Activated CD4-positive, alpha-beta T cell treated with anti-CD3 and anti-CD28 coated beads, Interleukin-2, amount 50 U/mL, for 48 hours (primary cell): ENCODE data around the gene FAM53B.
A peak's percentile ranks its signal among the peaks of the same experiment; 100 is the strongest.

Experiments used
- DNase-seq, 2 experiments: peaks; one replicate each; pipeline ENCODE4 v3.0.0-alpha.2; 2020

The FAM53B gene

GRCh38 chr10:124708922-124709520, 35.2 kb downstream of the FAM53B start:
- no peak for DNase-seq

- DNase-seq = no peak
Measured at GRCh38 chr10:124708246-124708779, 35.9 kb downstream of the FAM53B start.

- no peak for DNase-seq
Measured at GRCh38 chr10:124707551-124707950, 36.6 kb downstream of the FAM53B start.

GRCh38 chr10:124707144-124707467, 37.1 kb downstream of the FAM53B start:
- DNase-seq = no peak

- no peak for DNase-seq
Measured at GRCh38 chr10:124706462-124707143, 37.6 kb downstream of the FAM53B start.

- DNase-seq = no peak
Measured at GRCh38 chr10:124705817-124706461, 38.2 kb downstream of the FAM53B start.

GRCh38 chr10:124705381-124705740, 38.8 kb downstream of the FAM53B start:
- no peak for DNase-seq

GRCh38 chr10:124704428-124705380, 39.5 kb downstream of the FAM53B start:
- DNase-seq = no peak

- DNase-seq = no peak
Measured at GRCh38 chr10:124703778-124704427, 40.3 kb downstream of the FAM53B start.

GRCh38 chr10:124703372-124703771, 40.8 kb downstream of the FAM53B start:
- no peak for DNase-seq

GRCh38 chr10:124701881-124702656, 42.1 kb downstream of the FAM53B start:
- DNase-seq = peak; percentile 62 to 71

- no peak for DNase-seq
Measured at GRCh38 chr10:124701435-124701834, 42.7 kb downstream of the FAM53B start.

GRCh38 chr10:124701038-124701365, 43.2 kb downstream of the FAM53B start:
- DNase-seq = no peak

- DNase-seq = no peak
Measured at GRCh38 chr10:124700293-124701037, 43.7 kb downstream of the FAM53B start.

GRCh38 chr10:124699471-124700292, 44.5 kb downstream of the FAM53B start:
- DNase-seq = no peak

GRCh38 chr10:124698545-124699469, 45.4 kb downstream of the FAM53B start:
- DNase-seq = no peak

- peak; percentile 53 to 55 for DNase-seq
Measured at GRCh38 chr10:124697837-124698544, 46.2 kb downstream of the FAM53B start.

- no peak for DNase-seq
Measured at GRCh38 chr10:124697443-124697836, 46.7 kb downstream of the FAM53B start.
